IMR-90 (cell line): ENCODE measurements around the gene ANKRD9. TPM values are rescaled to one million over a fixed set of nuclear protein-coding genes. Genes with fewer than 3 reads are reported as not detected.

Experiments used
- ATAC-seq: fragments of 200-7000 bp; cut with Tn5 transposase; 2 replicates; pipeline ENCODE4 v1.9.1; 2020; ENCODE audit warnings: low read depth, mild to moderate bottlenecking, moderate library complexity
- BruUV-seq: library from RNA; stranded (reverse); fragments of 400-500 nt; replicated peaks from 2 replicates; lab custom pipeline; 2021; lab: Mats Ljungman, UMichigan
- CTCF ChIA-PET: fragments of 300-600 bp; formaldehyde crosslinking; extraction: SDS; loops from one replicate; lab custom pipeline; 2021; ENCODE audit warnings: antibody characterized with exemption; lab: Yijun Ruan, JAX
- POLR2A ChIA-PET: fragments of 300-600 bp; sonication (Branson Sonifier 250); formaldehyde crosslinking; loops from one replicate; lab custom pipeline; 2022; ENCODE audit warnings: antibody characterized with exemption; ENCODE audit not compliant: unreplicated experiment; lab: Charles Lee
- DNase-seq: peaks from one replicate; pipeline ENCODE4 v3.0.0; 2013
- H2AFZ ChIP-seq: replicated peaks from 2 replicates; pipeline ENCODE3; 2013; ENCODE audit warnings: low read length, mild to moderate bottlenecking; ENCODE audit not compliant: poor library complexity
- H2AK5ac ChIP-seq: 2 replicates; pipeline ENCODE4 v1.6.1; 2013; ENCODE audit warnings: low read depth, low read length, inconsistent platforms
- H2AK9ac ChIP-seq: replicated peaks from 2 replicates; pipeline ENCODE3; 2013; ENCODE audit warnings: mild to moderate bottlenecking, low read depth, low read length, moderate library complexity; ENCODE audit not compliant: poor library complexity
- H2BK120ac ChIP-seq: 2 replicates; pipeline ENCODE4 v1.6.1; 2013; ENCODE audit warnings: low read depth, low read length, inconsistent platforms
- H2BK15ac ChIP-seq: 3 replicates; pipeline ENCODE4 v1.6.1; 2013; ENCODE audit warnings: low read depth, low read length, inconsistent platforms
- H2BK20ac ChIP-seq: 2 replicates; pipeline ENCODE4 v1.6.1; 2013; ENCODE audit warnings: low read depth, mild to moderate bottlenecking, inconsistent platforms, low read length, moderate library complexity
- H2BK5ac ChIP-seq: 2 replicates; pipeline ENCODE4 v1.6.1; 2013; ENCODE audit warnings: mild to moderate bottlenecking, low read depth, low read length, inconsistent platforms; ENCODE audit not compliant: poor library complexity, severe bottlenecking
- H3K14ac ChIP-seq: replicated peaks from 2 replicates; pipeline ENCODE4 v1.6.1; 2013; ENCODE audit warnings: low read depth, low read length, inconsistent platforms
- H3K18ac ChIP-seq: 2 replicates; pipeline ENCODE4 v1.6.1; 2013; ENCODE audit warnings: low read depth, low read length, control low read depth
- H3K23ac ChIP-seq: 2 replicates; pipeline ENCODE4 v1.6.1; 2013; ENCODE audit warnings: low read depth, low read length, inconsistent platforms
- H3K27ac ChIP-seq: 2 replicates; pipeline ENCODE4 v1.5.1; 2013; ENCODE audit warnings: mild to moderate bottlenecking, control low read depth, low read length; ENCODE audit not compliant: insufficient read depth
- H3K27me3 ChIP-seq: 2 replicates; pipeline ENCODE4 v1.6.1; 2013; ENCODE audit warnings: low read length; ENCODE audit not compliant: control insufficient read depth, insufficient read depth
- H3K36me3 ChIP-seq: 2 replicates; pipeline ENCODE4 v1.6.1; 2013; ENCODE audit warnings: low read length, mixed read lengths; ENCODE audit not compliant: control insufficient read depth, insufficient read depth
- H3K4ac ChIP-seq: 2 replicates; pipeline ENCODE4 v1.6.1; 2013; ENCODE audit warnings: low read depth, low read length, inconsistent platforms
- H3K4me1 ChIP-seq: 2 replicates; pipeline ENCODE4 v1.6.1; 2013; ENCODE audit warnings: low read length, mixed read lengths; ENCODE audit not compliant: control insufficient read depth, insufficient read depth
- H3K4me2 ChIP-seq: 2 replicates; pipeline ENCODE4 v1.6.1; 2013; ENCODE audit warnings: low read depth, mild to moderate bottlenecking, control low read depth, low read length, moderate library complexity
- H3K4me3 ChIP-seq: 2 replicates; pipeline ENCODE4 v1.5.1; 2013; ENCODE audit warnings: low read depth, mild to moderate bottlenecking, control low read depth, low read length, moderate library complexity; ENCODE audit not compliant: insufficient read depth
- H3K56ac ChIP-seq: 2 replicates; pipeline ENCODE4 v1.6.1; 2013; ENCODE audit warnings: low read length, inconsistent platforms; ENCODE audit not compliant: insufficient read depth; ENCODE audit errors: extremely low read depth
- H3K79me1 ChIP-seq, 2 experiments: 2 replicates each; pipeline ENCODE4 v1.6.1; 2013; ENCODE audit warnings: low read length in 2 of 2, inconsistent platforms in 1 of 2, low read depth in 1 of 2
- H3K9ac ChIP-seq: 2 replicates; pipeline ENCODE4 v1.6.1; 2013; ENCODE audit warnings: low read depth, low read length, control low read depth
- H3K9me1 ChIP-seq: 2 replicates; pipeline ENCODE4 v1.6.1; 2013; ENCODE audit warnings: low read length, inconsistent platforms; ENCODE audit not compliant: insufficient read depth
- H3K9me3 ChIP-seq: 2 replicates; pipeline ENCODE4 v1.6.1; 2013; ENCODE audit warnings: low read length; ENCODE audit not compliant: control insufficient read depth, insufficient read depth
- H4K20me1 ChIP-seq: 2 replicates; pipeline ENCODE4 v1.6.1; 2013; ENCODE audit warnings: low read length, inconsistent platforms; ENCODE audit not compliant: insufficient read depth
- H4K5ac ChIP-seq: 2 replicates; pipeline ENCODE4 v1.6.1; 2013; ENCODE audit warnings: mild to moderate bottlenecking, low read depth, low read length, control low read depth
- H4K8ac ChIP-seq, 2 experiments: 2 replicates each; pipeline ENCODE4 v1.6.1; 2013; ENCODE audit warnings: low read depth in 2 of 2, low read length in 2 of 2, control low read depth in 1 of 2, inconsistent platforms in 1 of 2
- H4K91ac ChIP-seq: 2 replicates; pipeline ENCODE4 v1.6.1; 2013; ENCODE audit warnings: low read depth, low read length, inconsistent platforms; ENCODE audit not compliant: insufficient read depth
- USF2 ChIP-seq: fragments of 150-350 bp; IDR thresholded peaks from 2 replicates; pipeline ENCODE4 v1.6.1; 2017; ENCODE audit warnings: mild to moderate bottlenecking, antibody characterized with exemption, low read length, low read depth
- WGBS, 2 experiments: methylation state at CpG; one replicate each; pipeline versions ENCODE4 v1.1.5 to v1.1.7; 2013; ENCODE audit warnings: missing lambda C conversion rate in 2 of 2; ENCODE audit not compliant: insufficient read length in 1 of 2; ENCODE audit errors: extremely low coverage in 2 of 2; 5-methylcytosine and 5-hydroxymethylcytosine counted together
- dilution Hi-C: fragments of 300-500 bp; cut with HindIII; formaldehyde crosslinking; loops from one replicate; pipeline ENCODE4 v1.14.3; 2018; ENCODE audit warnings: low sequenced_read_pairs; ENCODE audit not compliant: unreplicated experiment
- in situ Hi-C: fragments of 300-500 bp; cut with MboI; formaldehyde crosslinking; loops from 3 replicates; pipeline ENCODE4 v1.14.3; 2019; ENCODE audit warnings: low sequenced_read_pairs, inconsistent platforms, mixed read lengths
- intact Hi-C: fragments of 100-400 bp; cut with micrococcal nuclease; formaldehyde crosslinking; loops from 2 replicates; pipeline ENCODE4 v1.10.0; 2022
- polyA plus RNA-seq, 3 experiments: library from polyadenylated mRNA; depleted of rRNA; stranded (reverse); fragments of >200 nt; gene quantifications; 2 replicates each; pipeline ENCODE4 v1.2.3, GENCODE V29; 2012; ENCODE audit warnings: low replicate concordance in 1 of 3
- total RNA-seq: library from RNA; depleted of rRNA; stranded (reverse); fragments of >200 nt; gene quantifications from 2 replicates; pipeline ENCODE4 v1.2.3, GENCODE V29; 2012

The ANKRD9 gene
- total and polyA plus RNA-seq, 2 of the 4 experiments (the other 2 are of a cell fraction), result 3.9 to 15.7 TPM

- Histone ChIP-seq H3K27ac (no peak overlapping the region), H3K27me3 (no peaks in the 10 kb centered on the region), H4K5ac (no peak overlapping the region), H2BK15ac (no peak overlapping the region), H3K9me1 (peaks cover 6% of the 10 kb centered on the region; the same call in 1 of the 2 replicates), H3K18ac (no peak overlapping the region), H4K8ac (no peak overlapping the region), H4K20me1 (no peaks in the 10 kb centered on the region), H2BK20ac (no peak overlapping the region), H3K14ac (no peak overlapping the region), H2AFZ (no peak overlapping the region), H3K23ac (no peak overlapping the region), H3K4me3 (no peak overlapping the region), H2BK120ac (no peak overlapping the region), H3K4ac (no peak overlapping the region), H2AK5ac (no peak overlapping the region), H3K4me1 (peaks cover 10% of the 10 kb centered on the region), H3K9me3 (no peaks in the 10 kb centered on the region), H3K36me3 (peaks cover 7% of the 10 kb centered on the region; the same call in 1 of the 2 replicates), H2BK5ac (no peak overlapping the region), H4K91ac (no peak overlapping the region), H3K9ac (no peak overlapping the region), H3K79me1 (peaks cover 11 to 12% of the 10 kb centered on the region in 2 experiments; a peak in 3 of 4 replicates), H2AK9ac (no peak overlapping the region), H3K4me2 (no peak overlapping the region), H3K56ac (no peak overlapping the region)
- intact Hi-C loops, result loop anchor here (2.0 kb wide), 1 partner anchor 37 kb away; no protein-coding TSS in a partner anchor
- ATAC-seq, result no peak
- dilution Hi-C loops, result no loop called here
- WGBS, 2 experiments, result 57% methylated on average over 1 of the region's 5 CpGs; no CpG with 5 or more reads in 1 of the 2 experiments
- no peak for TF ChIP-seq USF2
- in situ Hi-C loops, result no loop called here
- ChIA-PET POLR2A (no interaction called here), CTCF (interaction anchor here (1.1 to 2.0 kb wide), 2 partner anchors 13 to 74 kb away, joined by 3 to 7 read pairs; no protein-coding TSS in a partner anchor)
- no peak for DNase-seq
- no TSS peak for BruUV-seq
Measured at GRCh38 chr14:102511538-102511937, 2.0 kb upstream of the ANKRD9 start.
